ENCODE measurements around the gene STK25. TPM values are rescaled to one million over a fixed set of nuclear protein-coding genes. Genes with fewer than 3 reads are reported as not detected.

The STK25 gene
- total and polyA plus RNA-seq, 2 experiments from 2014 or later: 125 to 304 TPM

- H3K4me1 ChIP-seq (ENCODE audit: insufficient read depth): peaks cover 14% of the 10 kb centered on the region
Measured at GRCh38 chr2:241551599-241551997, 43.2 kb upstream of the STK25 start.

More at GRCh38 chr2:241551599-241551997, 43.2 kb upstream of the STK25 start:
- ATAC-seq (no peak), DNase-seq (ENCODE audit: low spot score) (no peak)
- H4K20me1 ChIP-seq (replicated peaks; ENCODE audit: insufficient read depth): no peaks in the 10 kb centered on the region
- no peaks in the 10 kb centered on the region for H3K36me3 Mint-ChIP-seq (ENCODE audit: low read depth)
- no peak overlapping the region for H3K4me2 ChIP-seq
- H3K79me2 ChIP-seq (replicated peaks; ENCODE audit: insufficient read depth): no peaks in the 10 kb centered on the region
- no peak overlapping the region for H3K27ac Mint-ChIP-seq
- H3K4me3 ChIP-seq: no peak overlapping the region
- no peaks in the 10 kb centered on the region for H3F3A ChIP-seq (replicated peaks; ENCODE audit: low read depth)
- no peak overlapping the region for H3K27ac ChIP-seq (ENCODE audit: low read depth)
- H3K4me1 Mint-ChIP-seq: peaks cover 30% of the 10 kb centered on the region
- no peaks in the 10 kb centered on the region for H3K27me3 ChIP-seq (ENCODE audit: insufficient read depth)
- H2AFZ ChIP-seq: no peak overlapping the region
- no peaks in the 10 kb centered on the region for H3K9me2 ChIP-seq (ENCODE audit: insufficient read depth)
- TF ChIP-seq POLR2AphosphoS5 (IDR thresholded peaks at IDR 0.05; ENCODE audit: low read depth) (no peak), JUNB (IDR thresholded peaks at IDR 0.05; ENCODE audit: unreplicated experiment) (no peak), CTCF (conservative IDR thresholded peaks at IDR 0.05; ENCODE audit: low read depth in 2 of 2) (no peak), ZNF331 (CRISPR knock-in tag; IDR thresholded peaks at IDR 0.05; ENCODE audit: low read depth) (no peak), EZH2 (IDR thresholded peaks at IDR 0.05; ENCODE audit: low read depth, unreplicated experiment) (no peak), NANOG (IDR thresholded peaks at IDR 0.05; ENCODE audit: borderline replicate concordance) (no peak), EZH2phosphoT487 (IDR thresholded peaks at IDR 0.05; ENCODE audit: unreplicated experiment) (no peak), ZNF114 (CRISPR knock-in tag; IDR thresholded peaks at IDR 0.05) (no peak), REST (IDR thresholded peaks at IDR 0.05; ENCODE audit: unreplicated experiment) (no peak), STAT1 (IDR thresholded peaks at IDR 0.05; ENCODE audit: unreplicated experiment) (no peak), CREB1 (CRISPR knock-in tag; IDR thresholded peaks at IDR 0.05; ENCODE audit: low read depth) (no peak)
- TF ChIP-seq, protein P1, sequence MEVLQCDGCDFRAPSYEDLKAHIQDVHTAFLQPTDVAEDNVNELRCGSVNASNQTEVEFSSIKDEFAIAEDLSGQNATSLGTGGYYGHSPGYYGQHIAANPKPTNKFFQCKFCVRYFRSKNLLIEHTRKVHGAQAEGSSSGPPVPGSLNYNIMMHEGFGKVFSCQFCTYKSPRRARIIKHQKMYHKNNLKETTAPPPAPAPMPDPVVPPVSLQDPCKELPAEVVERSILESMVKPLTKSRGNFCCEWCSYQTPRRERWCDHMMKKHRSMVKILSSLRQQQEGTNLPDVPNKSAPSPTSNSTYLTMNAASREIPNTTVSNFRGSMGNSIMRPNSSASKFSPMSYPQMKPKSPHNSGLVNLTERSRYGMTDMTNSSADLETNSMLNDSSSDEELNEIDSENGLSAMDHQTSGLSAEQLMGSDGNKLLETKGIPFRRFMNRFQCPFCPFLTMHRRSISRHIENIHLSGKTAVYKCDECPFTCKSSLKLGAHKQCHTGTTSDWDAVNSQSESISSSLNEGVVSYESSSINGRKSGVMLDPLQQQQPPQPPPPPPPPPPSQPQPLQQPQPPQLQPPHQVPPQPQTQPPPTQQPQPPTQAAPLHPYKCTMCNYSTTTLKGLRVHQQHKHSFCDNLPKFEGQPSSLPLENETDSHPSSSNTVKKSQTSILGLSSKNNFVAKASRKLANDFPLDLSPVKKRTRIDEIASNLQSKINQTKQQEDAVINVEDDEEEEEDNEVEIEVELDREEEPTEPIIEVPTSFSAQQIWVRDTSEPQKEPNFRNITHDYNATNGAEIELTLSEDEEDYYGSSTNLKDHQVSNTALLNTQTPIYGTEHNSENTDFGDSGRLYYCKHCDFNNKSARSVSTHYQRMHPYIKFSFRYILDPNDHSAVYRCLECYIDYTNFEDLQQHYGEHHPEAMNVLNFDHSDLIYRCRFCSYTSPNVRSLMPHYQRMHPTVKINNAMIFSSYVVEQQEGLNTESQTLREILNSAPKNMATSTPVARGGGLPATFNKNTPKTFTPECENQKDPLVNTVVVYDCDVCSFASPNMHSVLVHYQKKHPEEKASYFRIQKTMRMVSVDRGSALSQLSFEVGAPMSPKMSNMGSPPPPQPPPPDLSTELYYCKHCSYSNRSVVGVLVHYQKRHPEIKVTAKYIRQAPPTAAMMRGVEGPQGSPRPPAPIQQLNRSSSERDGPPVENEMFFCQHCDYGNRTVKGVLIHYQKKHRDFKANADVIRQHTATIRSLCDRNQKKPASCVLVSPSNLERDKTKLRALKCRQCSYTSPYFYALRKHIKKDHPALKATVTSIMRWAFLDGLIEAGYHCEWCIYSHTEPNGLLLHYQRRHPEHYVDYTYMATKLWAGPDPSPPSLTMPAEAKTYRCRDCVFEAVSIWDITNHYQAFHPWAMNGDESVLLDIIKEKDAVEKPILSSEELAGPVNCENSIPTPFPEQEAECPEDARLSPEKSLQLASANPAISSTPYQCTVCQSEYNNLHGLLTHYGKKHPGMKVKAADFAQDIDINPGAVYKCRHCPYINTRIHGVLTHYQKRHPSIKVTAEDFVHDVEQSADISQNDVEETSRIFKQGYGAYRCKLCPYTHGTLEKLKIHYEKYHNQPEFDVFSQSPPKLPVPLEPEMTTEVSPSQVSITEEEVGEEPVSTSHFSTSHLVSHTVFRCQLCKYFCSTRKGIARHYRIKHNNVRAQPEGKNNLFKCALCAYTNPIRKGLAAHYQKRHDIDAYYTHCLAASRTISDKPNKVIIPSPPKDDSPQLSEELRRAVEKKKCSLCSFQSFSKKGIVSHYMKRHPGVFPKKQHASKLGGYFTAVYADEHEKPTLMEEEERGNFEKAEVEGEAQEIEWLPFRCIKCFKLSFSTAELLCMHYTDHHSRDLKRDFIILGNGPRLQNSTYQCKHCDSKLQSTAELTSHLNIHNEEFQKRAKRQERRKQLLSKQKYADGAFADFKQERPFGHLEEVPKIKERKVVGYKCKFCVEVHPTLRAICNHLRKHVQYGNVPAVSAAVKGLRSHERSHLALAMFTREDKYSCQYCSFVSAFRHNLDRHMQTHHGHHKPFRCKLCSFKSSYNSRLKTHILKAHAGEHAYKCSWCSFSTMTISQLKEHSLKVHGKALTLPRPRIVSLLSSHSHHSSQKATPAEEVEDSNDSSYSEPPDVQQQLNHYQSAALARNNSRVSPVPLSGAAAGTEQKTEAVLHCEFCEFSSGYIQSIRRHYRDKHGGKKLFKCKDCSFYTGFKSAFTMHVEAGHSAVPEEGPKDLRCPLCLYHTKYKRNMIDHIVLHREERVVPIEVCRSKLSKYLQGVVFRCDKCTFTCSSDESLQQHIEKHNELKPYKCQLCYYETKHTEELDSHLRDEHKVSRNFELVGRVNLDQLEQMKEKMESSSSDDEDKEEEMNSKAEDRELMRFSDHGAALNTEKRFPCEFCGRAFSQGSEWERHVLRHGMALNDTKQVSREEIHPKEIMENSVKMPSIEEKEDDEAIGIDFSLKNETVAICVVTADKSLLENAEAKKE (CRISPR knock-in tag; IDR thresholded peaks at IDR 0.05): no peak
- TF ChIP-seq, protein P2, sequence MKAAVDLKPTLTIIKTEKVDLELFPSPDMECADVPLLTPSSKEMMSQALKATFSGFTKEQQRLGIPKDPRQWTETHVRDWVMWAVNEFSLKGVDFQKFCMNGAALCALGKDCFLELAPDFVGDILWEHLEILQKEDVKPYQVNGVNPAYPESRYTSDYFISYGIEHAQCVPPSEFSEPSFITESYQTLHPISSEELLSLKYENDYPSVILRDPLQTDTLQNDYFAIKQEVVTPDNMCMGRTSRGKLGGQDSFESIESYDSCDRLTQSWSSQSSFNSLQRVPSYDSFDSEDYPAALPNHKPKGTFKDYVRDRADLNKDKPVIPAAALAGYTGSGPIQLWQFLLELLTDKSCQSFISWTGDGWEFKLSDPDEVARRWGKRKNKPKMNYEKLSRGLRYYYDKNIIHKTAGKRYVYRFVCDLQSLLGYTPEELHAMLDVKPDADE (IDR thresholded peaks at IDR 0.05): no peak
- no peaks in the 10 kb centered on the region for H3K36me3 ChIP-seq (ENCODE audit: insufficient read depth)
- H3K9me3 Mint-ChIP-seq: peaks cover 8% of the 10 kb centered on the region; the same call in 2 of the 3 replicates
- peaks cover 17% of the 10 kb centered on the region for H3K27me3 Mint-ChIP-seq (ENCODE audit: insufficient read depth, low read depth, poor library complexity)
- no peak overlapping the region for H3K4me3 Mint-ChIP-seq
